Epithelial cell of proximal tubule (primary cell): ENCODE results near the gene ASS1. TPM values are rescaled to one million over a fixed set of nuclear protein-coding genes. Genes with fewer than 3 reads are reported as not detected.

Experiments
- DNase-seq: peaks from one replicate; pipeline ENCODE4 v3.0.0-alpha.2; 2011; ENCODE audit warnings: low read depth
- H3K4me3 ChIP-seq: 2 replicates; pipeline ENCODE4 v1.5.1; 2011; ENCODE audit warnings: low read depth, mild to moderate bottlenecking, low read length
- CTCF ChIP-seq: conservative IDR thresholded peaks from 2 replicates; pipeline ENCODE4 v1.5.1; 2012; ENCODE audit warnings: low read depth, mild to moderate bottlenecking, low read length
- total RNA-seq: library from RNA; depleted of rRNA; stranded (reverse); fragments of >200 nt; gene quantifications from 2 replicates; pipeline ENCODE4 v1.2.3, GENCODE V29; 2015

ASS1 gene
- total RNA-seq, 1 donor from 2014 or later = 9.4 TPM

GRCh38 chr9:130448771-130449603, 4.2 kb downstream of the ASS1 start:
- no peak for DNase-seq
- no peak for TF ChIP-seq CTCF
- no peak overlapping the region for H3K4me3 ChIP-seq

- DNase-seq = peak; percentile 52
Observed at GRCh38 chr9:130450344-130451003, 5.7 kb downstream of the ASS1 start.

GRCh38 chr9:130451004-130451390, 6.2 kb downstream of the ASS1 start:
- H3K4me3 ChIP-seq = no peak overlapping the region
- no peak for TF ChIP-seq CTCF

More at GRCh38 chr9:130450344-130451003, 5.7 kb downstream of the ASS1 start:
- TF ChIP-seq CTCF = no peak
- H3K4me3 ChIP-seq = no peak overlapping the region

GRCh38 chr9:130451509-130452388, 7.0 kb downstream of the ASS1 start:
- H3K4me3 ChIP-seq = no peak overlapping the region
- peak; percentile 59 for TF ChIP-seq CTCF
- DNase-seq = peak; percentile 68

More at GRCh38 chr9:130451004-130451390, 6.2 kb downstream of the ASS1 start:
- DNase-seq = no peak

GRCh38 chr9:130452835-130453234, 8.1 kb downstream of the ASS1 start:
- H3K4me3 ChIP-seq = no peak overlapping the region
- no peak for DNase-seq
- no peak for TF ChIP-seq CTCF

GRCh38 chr9:130453487-130453886, 8.7 kb downstream of the ASS1 start:
- TF ChIP-seq CTCF = no peak
- no peak for DNase-seq
- no peak overlapping the region for H3K4me3 ChIP-seq
